ENCODE results near the gene WFDC5.

- TF ChIP-seq CTCF (IDR thresholded peaks at IDR 0.05) (no peak), POLR2A (IDR thresholded peaks at IDR 0.05) (no peak)
These were observed 37.4 kb upstream of the WFDC5 start for GRCh38 chr20:45152405-45152804.
